GM21737 (cell line): Measurements from ENCODE around the gene GP1BB.

Source experiments
- ATAC-seq: cut with Tn5 transposase; IDR thresholded peaks from one replicate; pipeline ENCODE4 v1.9.1; 2021; ENCODE audit warnings: mild to moderate bottlenecking, moderate library complexity; ENCODE audit not compliant: unreplicated experiment

GP1BB gene

DNA sequence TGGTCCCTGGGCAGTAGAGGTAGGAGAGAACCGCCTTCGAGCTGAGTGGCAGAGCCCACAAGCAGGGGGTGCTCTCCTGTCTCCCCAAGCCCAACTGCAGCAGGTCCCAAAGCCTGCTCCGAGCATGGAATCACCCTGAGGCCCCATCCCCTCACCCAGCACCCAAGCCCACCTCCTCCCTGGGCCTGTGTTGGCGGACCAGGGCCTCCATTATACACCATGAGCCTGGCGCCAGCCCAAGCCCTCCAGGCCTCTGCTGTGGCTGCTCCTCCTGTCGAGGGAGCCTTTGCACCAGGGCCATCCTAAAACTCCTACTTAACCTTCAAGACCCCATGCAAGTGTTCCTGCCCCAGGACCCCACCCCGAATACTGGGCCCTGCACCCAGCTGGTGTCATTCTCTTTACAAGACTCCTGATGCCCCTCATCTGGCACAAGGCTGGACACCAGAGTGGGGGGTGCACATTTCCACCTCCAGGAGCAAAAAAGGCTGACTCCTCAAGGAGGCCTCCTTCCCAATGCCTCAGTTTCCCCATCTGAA, 16.6 kb downstream of the GP1BB start:
- ATAC-seq = no peak

DNA sequence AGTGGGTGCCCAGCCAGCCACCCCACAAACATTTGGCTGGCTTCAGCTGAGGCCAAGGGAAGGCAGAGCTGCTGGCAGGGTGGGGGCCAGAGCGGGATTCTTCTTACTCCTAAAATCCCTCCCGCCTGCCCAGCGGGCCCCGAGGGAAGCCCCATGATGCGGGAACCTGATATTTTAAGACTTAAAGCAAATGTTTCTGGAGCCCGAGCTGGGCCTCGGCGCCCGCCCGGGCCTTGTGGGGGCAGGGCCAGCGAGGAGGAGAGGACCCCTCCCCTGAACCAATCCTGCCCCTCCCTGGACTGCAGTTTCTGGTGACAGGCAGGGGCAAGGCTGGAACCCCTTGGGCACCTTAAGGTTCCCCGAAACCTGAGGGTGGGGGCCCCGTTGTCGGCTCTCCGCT, 17.2 kb downstream of the GP1BB start:
- ATAC-seq = no peak

DNA sequence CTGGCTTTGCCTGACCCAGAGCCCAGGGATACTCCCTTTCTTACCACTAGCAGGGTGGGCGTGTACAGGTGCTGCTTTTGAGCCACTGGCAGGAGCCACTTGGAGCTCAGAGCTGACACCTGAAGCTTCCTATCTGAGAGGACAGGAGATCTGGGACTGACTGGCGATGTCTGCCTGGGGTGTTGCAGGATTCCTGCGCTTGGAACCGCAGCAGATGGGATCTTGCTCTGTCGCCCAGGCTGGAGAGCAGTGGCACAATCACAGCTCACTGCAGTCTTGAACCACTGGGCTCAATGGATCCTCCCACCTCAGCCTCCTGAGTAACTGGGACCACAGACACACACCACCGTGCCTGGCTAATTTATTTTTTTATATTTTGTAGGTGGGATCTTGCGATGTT, 17.7 kb downstream of the GP1BB start:
- ATAC-seq = no peak

DNA sequence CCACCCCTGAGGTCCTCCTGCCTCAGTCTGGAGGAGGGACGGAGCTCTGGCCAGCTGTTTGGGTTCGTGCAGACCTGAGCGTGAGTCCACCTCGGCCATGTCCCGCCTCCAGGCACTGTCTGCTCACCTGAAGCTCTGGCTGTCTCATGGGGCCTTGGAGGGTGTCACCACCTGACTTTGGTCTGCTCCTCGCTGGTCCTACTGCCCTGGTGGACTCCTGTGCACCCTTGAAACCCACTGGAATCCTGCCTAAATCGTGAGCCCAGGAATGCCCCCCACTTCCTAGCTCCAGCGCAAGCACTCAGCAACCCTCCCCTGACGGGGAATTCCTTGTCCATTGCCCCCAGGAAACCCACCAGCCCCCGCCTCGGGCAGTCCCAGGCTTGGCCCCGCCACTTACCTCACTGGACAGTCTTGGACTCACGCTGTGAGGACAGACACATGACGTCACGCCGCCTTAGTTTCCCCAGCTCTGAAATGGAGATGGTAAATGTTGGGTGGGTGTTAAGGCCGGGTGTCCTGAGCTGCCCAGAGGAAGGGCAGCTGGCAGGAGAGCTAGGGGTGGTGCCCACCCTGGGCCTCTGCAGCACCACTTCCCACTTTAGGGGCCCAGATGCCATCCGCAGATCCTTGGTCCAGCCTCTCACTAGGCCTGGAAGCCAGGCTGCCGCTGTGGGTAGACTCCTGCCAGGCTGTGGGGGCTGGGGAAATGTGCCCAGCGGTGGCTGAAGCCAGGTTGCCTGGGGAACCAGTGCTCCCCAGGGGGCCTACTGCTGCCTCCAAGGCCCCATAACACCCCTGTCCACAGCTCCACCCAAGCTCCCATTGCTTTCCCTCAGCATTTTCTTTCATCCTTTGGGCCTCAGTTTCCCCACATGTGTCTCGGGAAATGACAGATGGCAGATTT, 19.1 kb downstream of the GP1BB start:
- ATAC-seq = no peak

DNA sequence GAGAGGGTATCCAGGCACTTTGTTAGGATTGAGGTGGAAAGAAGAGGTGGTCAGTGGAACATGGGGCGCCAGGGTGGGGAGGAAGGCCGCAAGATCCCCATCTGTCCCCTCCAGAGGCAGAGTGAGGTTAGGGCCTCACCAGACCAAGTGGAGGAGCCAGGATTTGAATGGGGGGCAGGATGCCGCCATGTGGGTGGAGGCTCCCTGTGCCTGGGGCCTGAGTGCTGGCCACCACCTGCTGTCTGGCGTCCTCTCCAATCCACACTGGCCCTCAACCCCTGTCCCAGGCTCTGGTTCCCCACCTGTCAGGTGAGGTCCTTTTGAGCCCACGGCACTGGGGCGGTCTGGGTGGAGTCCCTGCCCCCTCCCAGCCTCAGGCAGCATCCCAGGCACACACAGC, 19.7 kb downstream of the GP1BB start:
- ATAC-seq = no peak

DNA sequence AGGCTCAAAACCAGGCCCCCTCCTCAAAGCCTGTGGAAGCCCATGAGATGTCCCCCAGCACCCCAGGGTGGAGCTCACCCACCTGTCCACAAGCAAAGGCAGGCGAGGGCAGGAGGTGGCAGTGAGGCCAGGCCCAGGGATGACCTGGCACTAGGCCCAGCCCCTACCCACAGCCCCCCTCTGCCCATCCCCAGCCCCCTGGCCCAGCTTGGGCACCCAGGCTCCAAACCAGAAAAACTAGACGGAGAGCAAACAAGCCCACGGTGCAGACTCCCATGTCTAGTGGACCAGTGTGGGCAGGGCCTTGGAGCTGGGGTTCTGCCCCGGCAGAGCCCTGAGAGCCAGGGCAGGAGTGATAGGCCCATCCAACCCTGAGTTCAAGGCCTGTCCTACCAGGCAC, 20.3 kb downstream of the GP1BB start:
- ATAC-seq = no peak

DNA sequence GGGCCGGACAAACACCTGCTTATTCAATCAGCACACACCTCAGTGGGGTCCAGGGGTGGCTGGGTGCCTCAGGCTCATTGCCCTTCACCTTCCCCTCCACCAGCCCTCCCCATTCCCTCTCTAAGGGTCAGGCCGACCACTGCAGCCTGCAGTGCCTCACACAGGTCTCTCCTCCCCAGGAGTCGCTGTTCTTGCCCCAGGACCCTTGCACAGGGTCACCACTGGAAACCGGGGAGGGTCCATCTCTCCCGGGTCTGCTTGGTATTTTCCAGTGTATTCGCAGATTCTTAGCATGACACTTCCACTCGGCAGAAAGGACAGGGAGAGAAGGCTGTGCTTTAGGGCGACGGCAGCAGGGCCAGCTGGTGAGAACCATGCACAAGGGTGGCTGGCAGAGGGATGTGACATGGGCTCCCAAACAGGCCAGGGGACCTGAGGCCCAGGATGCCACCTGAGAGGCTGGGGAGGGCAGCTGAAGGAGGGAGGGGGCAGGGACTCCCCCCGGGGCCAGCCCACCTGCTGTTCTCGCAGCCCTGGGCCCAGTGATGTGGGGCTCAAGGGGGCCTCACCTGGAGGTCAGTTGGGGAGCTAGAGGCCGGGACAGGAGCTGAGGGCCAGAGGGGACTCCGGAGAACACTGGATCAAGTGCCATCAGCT, 21.1 kb downstream of the GP1BB start:
- ATAC-seq = no peak

DNA sequence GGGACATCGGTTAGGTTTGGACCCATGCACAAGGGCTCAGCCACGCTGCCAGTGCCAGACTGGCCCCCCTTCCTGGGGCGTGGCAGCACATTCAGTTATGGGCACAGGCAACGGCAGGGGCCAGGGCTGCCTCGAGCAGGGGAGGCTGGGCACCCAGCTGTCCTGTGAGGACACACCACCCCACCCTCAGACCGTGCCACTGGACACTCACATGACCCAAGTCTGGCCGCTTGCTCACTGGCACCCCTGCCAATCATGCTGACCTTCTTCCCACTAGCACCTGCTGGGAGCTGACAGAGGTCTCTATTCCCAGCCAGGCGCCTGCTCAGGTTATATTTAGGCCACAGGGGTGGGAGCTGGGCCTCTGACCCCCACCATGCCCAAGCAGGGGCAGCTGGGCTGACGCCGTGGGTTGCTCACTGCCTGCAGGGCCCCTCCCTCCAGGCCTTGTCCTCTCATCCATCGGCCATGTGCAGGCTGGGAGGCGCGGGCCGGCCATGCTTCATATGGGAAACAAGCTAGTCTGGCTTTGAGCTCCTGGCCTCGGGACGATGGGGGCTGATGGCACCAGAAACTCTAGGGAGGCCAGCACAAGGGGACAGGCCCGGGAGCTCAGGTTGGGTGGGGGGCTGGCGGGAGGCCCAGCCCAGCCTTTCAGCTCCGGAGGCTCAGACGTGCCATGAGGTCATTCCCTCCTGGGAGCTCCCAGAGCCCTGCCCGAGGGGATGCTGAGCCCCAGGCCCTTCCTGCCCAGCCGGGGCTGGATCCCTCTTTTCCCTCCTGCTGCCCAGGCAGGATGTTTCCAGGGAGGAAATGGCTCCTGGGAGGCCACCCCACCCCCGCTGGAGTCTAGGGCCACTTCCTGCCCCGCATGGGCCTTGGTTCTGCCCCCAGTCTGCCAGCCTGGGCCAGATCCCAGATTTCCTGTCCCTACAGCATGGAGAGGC, 22.1 kb downstream of the GP1BB start:
- ATAC-seq = no peak

DNA sequence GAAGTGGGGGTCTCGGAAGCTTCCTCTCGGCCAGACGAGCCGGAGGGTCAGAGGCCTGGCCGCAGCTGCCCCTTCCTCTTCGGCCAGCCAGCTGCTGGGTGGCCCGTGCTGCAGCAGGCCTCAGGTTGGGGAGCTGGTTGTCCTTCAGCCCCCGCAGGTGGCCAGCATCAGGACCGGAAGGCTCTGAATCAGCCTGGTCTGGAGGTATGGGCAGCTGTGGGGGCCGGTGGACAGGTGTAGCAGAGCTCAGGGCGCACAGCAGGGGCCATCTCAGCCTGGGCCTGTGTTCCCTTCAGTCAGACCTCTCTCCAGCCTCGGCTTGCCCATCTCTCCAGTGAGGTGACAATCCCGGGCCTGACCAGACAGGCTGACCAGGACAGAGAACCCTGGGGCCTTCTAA, 23.4 kb downstream of the GP1BB start:
- ATAC-seq = no peak

DNA sequence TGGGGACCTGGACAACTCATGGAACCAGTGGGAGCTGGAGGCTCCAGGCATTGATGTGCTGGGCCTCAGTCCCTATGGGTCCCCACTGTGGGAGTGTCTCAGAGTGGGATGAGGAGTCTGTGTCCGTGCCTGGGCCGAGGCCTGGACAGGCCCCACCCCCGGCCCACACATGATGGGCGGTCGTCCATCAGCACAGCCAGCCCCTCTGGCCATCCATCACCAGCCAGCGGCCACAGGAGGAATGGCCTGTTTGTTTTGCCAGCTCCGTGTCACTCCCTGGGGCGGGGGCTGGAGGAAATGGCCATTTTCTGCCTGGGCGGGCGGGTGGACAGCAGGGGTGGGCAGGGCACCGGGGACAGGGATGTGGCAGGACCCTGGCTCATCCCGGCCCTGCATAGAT, 24.2 kb downstream of the GP1BB start:
- no peak for ATAC-seq

DNA sequence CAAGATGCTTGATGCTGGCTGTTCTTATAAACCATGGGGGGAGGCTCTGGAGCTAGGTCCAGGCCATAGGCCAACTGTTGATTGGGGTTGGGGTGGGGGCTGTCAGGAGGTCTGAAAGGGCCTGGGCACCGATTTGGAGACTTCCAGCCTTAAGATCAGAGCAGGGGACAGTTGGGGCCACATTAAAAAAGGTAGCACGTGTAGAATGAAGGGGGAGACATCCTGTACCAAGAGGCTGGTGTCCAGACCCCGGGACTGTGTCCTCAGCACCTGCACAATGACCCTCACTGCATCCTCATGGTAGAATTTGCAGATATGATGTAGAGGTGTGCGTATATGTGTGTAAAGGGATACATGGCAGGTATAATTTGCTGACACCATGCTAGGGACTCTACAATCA, 24.8 kb downstream of the GP1BB start:
- ATAC-seq = no peak

DNA sequence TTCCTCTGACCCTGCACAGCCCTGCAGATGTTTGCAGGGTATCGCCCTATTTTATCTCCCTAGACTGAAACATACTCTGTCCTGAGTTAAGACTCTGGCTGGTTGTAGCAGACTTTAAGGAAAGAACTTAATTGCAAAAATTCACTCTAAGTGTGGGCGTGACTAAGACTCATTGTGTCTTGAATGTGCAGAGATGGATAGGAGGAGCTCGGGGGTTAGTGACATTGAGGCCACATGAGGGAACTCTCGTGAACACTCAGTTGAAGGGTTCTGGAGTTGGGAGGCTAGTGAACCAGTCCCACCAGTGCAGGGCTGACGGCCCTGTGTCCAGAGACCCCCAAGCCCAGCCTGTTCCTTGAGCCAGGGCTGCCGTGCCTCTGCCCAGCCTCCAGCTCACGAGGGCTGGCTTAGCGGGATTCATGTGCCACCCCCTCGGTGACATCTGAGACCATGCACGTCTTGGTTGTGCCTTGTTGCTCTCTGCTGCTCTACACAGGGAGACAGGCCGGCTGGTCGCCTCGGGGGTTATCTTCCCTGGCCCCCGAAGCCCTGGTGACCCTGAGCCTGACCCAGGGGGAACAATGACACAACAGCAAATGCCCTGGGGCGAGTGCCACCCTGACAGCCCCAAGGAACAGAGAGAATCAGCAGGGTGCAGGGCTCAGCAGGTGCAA, 25.8 kb downstream of the GP1BB start:
- ATAC-seq = no peak

DNA sequence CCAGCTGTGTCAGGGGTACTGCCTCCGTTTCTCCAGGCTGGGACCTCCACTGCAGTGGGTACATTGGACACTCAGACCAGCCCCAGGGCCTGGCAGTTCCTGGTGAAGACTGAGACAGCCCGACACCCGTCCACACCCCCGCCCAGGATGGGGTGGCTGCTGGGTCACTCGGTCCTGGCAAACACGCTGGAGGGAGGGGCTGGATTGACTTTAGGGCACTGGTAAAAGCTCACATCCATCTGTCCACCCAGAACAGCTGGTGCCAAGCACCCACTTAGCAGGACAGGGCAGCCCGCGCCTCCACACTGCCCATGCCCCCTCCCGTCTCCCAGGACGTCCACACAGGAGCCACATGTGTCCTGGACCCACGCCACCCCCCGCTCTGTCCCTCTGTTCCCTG, 26.5 kb downstream of the GP1BB start:
- no peak for ATAC-seq

DNA sequence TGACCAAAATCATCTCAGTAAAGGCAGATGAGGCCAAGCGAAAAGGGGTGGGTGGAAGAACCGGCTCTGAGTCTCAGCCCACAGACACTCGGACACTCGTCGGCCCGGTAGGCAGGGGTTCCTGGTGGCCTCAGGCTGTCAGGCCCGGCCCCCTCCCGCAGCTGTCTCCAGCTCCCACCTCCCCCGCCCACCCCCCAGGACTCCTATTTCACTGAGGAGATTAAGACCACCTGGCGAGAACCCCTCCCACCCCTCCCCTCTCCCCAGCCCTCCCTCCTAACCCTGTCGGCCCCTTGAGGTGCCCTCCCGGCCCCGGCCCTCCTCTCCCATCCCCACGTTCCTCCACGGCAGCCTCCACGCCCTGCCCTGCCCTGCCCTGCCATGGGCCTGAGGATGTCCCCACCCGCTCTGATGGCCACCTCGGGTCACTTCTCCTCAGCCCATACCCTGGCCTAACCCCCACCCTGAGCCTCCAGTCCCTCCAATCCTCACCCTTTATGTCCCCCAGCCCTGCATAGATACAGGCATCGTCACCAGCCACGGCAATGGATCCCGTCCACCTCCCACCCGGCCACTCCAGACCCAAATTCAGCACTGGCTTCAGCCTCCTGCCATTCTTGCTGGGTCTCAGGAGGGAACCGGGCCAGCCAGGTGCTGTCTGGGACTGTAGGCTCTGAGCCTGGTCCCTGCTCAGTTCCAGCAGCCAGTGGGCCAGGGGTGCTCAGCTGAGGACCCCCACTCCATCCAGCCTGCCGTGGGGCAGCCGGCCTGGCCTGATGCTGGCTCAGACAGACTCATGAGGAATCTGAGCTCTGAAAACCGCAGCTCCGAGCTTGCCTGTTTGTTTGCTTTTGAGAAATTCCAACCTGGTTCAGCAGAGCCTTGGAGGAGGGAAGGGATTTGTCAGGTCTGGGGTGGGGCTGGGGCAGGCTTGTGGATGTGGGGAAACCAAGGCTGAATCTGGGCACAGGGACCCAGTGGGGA, 27.5 kb downstream of the GP1BB start:
- no peak for ATAC-seq

DNA sequence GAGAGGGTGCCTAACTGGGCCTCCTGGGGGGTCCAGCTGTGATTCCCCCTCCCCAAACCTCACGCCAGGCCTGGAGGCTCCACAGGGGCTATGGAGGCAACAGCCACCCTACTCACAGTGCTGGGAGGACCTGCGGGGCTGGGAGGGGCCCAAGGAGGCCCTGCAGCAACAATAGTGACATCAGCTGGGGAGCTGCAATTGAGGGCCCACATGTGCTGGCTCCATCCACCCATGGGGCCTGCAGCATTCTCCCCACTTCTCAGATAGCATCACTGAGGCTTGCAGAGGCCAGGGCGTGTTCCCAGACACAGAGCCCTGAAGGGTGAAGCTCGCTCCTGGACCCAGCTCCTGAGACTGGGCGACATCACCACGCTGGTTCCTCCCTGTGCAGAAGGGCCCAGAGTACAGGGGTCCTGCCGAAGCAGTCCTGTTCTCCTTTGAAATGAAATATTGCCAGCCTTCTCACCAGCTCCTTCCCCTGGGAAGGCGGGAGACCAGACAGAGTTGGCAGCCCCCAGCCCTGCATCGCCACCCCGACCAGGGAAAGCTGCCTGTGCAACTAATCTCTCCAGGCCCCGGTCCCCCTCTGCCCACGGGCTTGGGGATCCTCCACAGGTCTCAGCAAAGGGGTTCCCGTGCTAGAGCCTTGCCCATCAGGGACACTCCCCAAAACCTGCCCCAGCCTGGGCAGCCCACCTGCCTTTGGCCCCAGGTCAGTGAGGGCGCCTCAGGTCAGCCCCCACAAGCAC, 28.3 kb downstream of the GP1BB start:
- ATAC-seq = no peak

DNA sequence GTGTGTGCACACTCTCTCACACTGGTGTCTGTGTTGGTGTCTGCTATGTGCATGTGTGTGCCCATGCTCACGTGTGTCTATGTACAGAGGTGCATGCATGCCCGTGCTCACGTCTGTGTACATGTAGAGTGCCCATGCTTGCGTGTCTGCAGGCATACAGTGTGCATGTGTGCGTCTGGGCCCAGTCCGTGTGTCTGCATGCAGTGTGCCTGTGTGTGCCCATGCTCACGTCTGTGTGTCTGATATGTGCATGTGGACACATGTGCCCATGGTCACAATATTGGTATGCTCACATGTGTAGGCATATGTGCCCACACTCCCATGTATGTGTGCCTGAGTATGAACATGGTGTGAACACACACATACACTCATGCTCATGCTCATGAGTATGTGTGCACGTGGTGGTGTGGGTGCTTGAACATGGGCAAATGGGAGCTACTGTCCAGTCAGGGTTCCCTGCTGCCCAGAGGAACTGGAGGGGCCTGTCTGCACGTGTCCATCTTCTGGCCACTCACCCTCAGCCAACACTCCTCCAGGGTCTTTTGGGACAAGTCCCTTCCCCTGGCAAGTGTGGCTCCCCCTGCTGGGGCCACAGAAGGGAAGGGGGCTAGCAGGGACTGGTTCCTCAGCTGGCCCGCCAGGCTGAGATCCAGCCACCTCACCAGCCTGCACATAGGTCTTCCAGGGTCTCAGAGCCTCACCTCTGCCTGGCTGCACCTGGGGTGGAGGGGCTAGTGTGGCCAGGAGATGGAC, 29.9 kb downstream of the GP1BB start:
- no peak for ATAC-seq

DNA sequence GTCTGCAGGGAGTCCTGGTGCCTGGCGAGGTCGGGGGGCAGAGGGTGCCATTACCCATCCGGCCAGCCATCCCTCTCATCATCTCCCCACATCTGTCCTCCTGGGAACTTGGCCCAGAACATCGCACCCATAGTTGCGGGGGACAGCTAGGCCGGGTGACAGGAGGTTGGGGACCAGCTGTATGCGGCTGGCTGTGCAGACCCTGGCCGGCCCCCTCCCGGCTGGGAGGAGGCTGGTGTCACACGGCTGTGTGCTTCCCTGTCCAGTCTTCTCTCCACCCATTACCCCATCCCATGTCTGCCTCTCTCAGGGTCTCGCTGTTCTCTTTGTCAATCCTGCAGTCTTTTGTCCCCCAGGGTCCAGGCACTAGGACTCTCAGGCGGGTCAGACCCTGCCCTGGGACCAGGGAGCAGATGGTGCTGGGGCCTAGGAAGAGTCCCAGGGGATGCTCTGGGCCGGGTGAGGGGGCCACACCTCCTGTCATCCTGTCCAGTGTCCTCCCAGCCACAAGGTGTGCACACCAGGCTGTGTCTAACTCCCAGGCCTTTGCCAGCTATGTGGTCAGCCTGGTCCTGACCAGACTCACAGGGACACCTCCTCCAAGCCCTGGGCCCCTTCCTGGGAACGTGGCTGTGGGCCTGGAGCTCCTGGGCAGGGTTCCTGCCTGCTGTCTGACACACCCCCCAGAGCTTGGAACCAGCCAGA, 30.8 kb downstream of the GP1BB start:
- no peak for ATAC-seq
